Activated CD8-positive, alpha-beta memory T cell treated with anti-CD3 and anti-CD28 coated beads, Interleukin-2, amount 50 U/mL, for 1 hour (primary cell): ENCODE data around the gene PLA1A.

ENCODE experiments used
- DNase-seq: peaks from one replicate; pipeline ENCODE4 v3.0.0-alpha.2; 2020; ENCODE audit errors: extremely low read depth

PLA1A gene

GRCh38 chr3:119636891-119637611 lies 39.4 kb downstream of the PLA1A start:
- DNase-seq, result no peak

- no peak for DNase-seq
Observed at GRCh38 chr3:119637679-119638477, 40.2 kb downstream of the PLA1A start.

DNA sequence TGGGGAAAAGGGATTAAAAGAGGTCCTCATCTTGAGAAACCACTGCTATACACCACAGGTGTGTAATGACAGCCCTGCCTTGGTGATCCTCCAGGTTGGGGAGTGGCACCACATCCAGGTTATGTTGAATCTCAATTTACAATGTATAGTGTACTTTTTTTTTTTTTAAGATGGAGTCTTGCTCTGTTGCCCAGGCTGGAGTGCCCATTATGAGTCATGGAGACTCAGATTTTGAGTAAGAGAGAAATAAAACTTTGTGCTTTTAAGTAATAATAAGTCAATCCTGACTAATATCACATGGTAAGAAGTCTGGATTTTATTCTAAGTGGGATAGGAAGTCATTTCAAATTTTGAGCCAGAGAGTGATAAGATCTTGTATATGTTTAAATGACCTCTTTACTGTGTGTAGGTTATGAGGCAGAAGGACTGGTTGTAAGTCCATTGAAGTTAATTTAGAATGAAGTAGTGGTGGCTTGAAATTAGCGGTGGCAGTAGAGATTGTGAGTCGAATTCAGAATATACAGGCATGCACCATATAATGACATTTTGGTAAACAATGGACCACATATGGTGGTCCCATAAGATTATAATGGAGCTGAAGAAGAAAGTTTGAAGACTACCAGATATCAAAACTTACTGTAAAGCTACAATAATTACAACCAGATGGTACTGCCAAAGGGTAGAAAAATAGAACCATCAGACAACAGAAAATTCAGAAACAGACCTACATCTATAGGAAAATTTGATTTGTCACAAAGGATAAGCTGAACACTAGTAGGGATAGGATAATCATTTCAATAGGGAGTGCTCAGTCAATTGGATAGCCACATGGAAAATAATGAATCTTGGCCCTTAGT lies 42.0 kb downstream of the PLA1A start:
- DNase-seq, result no peak

DNA sequence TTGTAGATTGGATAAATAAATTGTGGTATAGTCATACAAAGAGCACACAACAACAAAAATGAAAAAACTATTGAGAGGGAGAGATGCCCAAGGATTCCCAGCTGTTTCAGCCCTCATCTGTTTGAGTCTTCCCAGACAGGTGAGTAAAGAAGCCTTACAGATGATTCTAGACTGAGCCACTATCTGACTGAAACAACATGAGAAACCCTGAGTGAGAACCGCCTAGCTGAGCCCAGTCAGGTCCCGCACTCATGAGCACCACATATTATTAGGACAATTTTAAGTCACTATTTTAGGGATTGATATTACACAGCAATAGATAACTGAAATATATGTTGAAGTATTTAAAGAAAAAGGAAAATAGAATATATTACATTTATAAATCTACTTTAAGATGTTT lies 43.7 kb downstream of the PLA1A start:
- no peak for DNase-seq

GRCh38 chr3:119642746-119643473 lies 45.2 kb downstream of the PLA1A start:
- no peak for DNase-seq

DNA sequence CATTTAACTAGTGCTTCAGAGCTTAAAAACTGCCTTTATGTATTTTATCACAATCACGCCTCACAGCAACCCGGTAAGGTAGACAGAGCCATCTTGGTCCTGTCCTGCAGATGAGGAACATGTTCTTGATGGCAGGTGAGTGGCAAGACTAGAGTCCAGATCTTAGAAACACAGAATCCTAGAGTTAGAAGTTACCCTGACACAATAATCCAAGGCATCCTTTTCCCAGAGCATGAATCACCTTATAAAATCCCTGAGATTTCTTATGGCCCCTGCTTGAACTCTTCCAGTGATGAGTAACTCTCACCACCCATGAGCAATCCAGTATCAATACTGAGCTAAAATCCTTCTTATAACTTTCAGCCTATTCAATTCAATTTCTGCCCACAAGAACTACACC lies 45.8 kb downstream of the PLA1A start:
- no peak for DNase-seq

GRCh38 chr3:119644481-119644880 lies 46.8 kb downstream of the PLA1A start:
- no peak for DNase-seq

- DNase-seq, result no peak
Observed at GRCh38 chr3:119645813-119646212, 48.1 kb downstream of the PLA1A start.

GRCh38 chr3:119647171-119647570 lies 49.5 kb downstream of the PLA1A start:
- no peak for DNase-seq

DNA sequence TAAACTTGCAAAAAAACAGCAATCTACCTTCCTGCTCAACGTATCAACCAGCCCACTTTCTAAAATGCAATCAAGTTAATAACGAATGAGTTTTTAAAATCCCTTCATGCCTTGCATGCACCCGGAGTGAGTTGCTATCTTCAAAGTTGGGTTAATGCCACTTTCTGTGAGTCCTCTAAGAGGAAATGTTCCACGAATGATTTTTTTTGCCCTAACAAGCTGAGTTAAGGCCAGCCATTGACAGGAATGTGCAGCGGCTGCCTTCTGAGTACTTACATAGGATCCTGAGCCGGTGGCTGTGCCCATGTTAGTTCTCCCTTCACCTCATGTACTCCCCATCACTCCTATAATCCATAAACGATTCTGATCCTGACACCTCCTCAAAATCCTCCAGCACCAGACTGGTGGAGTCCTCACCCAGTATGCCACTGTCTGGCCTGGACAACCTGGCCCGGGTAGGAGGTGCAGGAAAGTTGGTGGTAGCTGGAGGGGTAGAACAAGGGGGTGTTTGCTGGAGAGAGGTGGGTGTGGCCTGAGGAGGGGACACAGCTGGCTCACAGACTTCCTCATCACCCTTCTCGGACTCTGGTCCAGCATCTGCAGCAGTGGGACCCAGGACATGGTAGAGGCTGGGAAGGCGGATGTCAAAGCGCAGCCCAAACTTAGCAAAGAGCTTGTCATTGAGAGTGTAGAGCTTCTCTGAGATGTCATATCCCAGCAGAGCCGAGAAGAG lies 50.3 kb downstream of the PLA1A start:
- no peak for DNase-seq

DNA sequence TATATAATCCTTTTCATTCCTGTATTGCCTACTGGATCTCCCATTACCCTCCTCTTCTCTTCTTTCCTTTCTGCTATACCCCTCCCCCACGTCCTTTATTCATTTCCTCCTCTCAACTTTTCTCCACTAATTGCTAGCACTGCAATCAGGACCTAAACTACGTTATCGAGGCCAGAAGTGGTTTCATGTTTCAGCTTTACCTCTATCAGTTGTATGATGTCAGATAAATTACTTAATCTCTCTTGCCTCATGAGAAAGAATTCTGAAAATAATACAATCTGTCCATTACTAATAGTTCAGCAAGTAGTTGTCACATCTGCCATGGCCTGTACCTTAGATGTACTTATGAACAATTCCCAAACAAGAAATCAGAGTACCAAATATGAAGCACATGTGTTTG lies 52.1 kb downstream of the PLA1A start:
- no peak for DNase-seq

GRCh38 chr3:119652306-119653033 lies 54.8 kb downstream of the PLA1A start:
- no peak for DNase-seq

- DNase-seq, result no peak
Observed at GRCh38 chr3:119653876-119654275, 56.2 kb downstream of the PLA1A start.

DNA sequence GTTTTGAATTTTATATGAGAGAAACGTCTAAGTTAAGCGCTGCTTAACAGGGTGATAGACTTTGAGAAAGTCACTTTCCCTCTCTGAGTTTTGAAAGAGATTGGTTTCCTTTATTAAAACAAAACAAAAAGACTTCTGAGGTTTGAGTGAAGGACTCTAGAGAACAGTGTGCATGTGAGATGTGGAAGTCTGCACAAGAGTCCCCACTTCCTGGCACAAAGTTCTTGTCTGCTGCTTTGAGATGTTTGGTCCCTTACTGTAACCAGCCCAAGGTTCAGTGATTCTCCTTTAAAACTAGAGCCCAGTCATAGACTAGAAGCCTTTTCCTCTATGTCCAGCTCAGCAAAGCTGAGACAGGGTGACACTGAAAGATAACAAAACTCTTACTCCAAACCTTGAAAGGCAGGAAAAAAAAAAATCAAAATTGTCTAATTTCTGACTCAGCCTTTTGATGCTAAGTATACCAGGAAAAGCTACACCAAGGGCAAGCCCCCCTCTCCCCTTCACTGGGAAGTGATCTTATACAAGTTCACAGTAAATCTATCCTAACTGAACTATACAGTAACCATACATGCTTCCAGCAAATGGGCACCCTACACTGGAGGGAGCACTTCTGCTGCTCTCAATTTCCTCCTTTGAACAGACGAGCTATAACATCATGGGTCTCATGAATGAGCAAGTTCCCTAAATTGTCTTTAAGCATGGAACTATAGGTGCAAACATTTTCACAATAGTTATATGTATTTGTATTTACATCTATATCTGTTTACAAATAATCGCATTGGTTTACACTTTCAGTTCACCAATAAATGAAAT lies 60.4 kb downstream of the PLA1A start:
- DNase-seq, result no peak

DNA sequence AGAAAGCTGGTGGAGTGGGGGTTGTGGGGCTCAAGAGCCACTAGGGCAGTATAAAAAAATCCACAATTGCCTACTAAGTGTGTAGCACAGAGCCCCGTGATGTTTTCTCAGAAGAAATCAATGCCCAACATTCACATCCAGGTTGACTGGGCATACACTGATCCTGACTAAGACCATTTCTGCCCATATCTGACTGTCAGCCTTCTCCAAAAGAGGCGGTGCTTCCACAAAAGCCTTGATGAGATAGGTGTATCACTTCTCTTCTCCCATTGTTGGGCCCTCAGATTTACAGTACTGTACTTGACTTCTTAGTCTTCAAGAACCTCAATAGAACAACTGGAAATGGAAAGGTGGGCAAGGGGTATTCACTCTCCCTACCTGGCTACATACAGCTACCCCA lies 61.3 kb downstream of the PLA1A start:
- no peak for DNase-seq

DNA sequence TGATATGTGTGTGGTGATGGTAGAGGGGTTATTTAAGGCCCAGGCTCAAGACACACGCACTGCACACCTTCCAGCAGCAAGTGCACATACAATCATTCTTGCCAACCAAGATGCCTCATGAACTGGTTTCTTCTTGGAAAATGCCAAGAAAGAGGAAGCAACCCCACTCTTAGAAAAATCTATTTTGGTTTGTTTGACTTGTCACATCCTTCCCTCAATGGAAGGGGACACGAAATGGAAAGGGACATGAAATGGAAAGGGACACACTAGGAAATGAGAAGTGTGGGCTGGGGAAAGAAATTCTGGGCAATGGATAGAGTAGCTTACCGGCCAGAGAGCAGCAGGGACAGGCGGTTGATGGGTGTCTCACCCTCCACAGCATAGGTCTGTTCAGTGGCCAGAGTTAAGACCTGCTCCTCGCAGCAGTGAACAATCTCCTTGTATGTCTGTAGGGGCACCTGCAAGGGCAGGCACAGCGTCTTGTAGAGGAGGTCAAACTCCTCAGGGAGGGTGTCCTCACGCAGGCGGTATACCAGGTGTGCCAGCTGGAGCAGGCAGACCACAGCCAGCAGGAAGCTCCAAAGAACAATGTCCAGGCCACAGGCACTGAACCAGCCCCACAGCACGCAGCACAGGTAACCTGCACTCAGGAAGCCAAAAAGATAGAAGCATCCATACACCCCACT lies 62.1 kb downstream of the PLA1A start:
- DNase-seq, result no peak

GRCh38 chr3:119660474-119661440 lies 63.1 kb downstream of the PLA1A start, which contains the start of gene POPDC2:
TSS of gene POPDC2 (minus strand) at chr3:119660589. CDS start at chr3:119660423, 166 bp downstream.
- DNase-seq, result no peak
